ENCODE results near the gene GCK. TPM values are rescaled to one million over a fixed set of nuclear protein-coding genes. Genes with fewer than 3 reads are reported as not detected.
"Not testable (repeated sequence)": the region's sequence is repeated elsewhere in the genome, so short reads cannot be mapped to it uniquely, and the experiment has no call there.

The GCK gene
- total RNA-seq, 1 experiment from 2014 or later: 2.8 TPM

- H3K4me3 ChIP-seq (ENCODE audit: insufficient read depth, low read depth, low read length); H3K27me3 ChIP-seq (ENCODE audit: control insufficient read depth, insufficient read depth, low read length); DNase-seq; H3K36me3 ChIP-seq (replicated peaks; ENCODE audit: control insufficient read depth, insufficient read depth, low read length): not testable (repeated sequence)
These were observed 10.9 kb upstream of the GCK start for GRCh38 chr7:44200163-44200562.

- H3K27me3 ChIP-seq (ENCODE audit: control insufficient read depth, insufficient read depth, low read length): peaks cover 1% of the 10 kb centered on the region; the same call in 1 of the 2 replicates
- H3K36me3 ChIP-seq (replicated peaks; ENCODE audit: control insufficient read depth, insufficient read depth, low read length): no peaks in the 10 kb centered on the region
- DNase-seq: no peak
- H3K4me3 ChIP-seq (ENCODE audit: insufficient read depth, low read depth, low read length): no peak overlapping the region
These were observed 8.2 kb upstream of the GCK start for GRCh38 chr7:44197474-44197873.

- DNase-seq: peak; percentile 75
- H3K27me3 ChIP-seq (ENCODE audit: control insufficient read depth, insufficient read depth, low read length): peaks cover 1% of the 10 kb centered on the region; the same call in 1 of the 2 replicates
These were observed 7.2 kb upstream of the GCK start for GRCh38 chr7:44196450-44196872.

GRCh38 chr7:44195889-44196288 lies 6.7 kb upstream of the GCK start:
- Histone ChIP-seq H3K36me3 (replicated peaks; ENCODE audit: control insufficient read depth, insufficient read depth, low read length) (no peaks in the 10 kb centered on the region), H3K27me3 (ENCODE audit: control insufficient read depth, insufficient read depth, low read length) (peaks cover 1% of the 10 kb centered on the region; the same call in 1 of the 2 replicates), H3K4me3 (ENCODE audit: insufficient read depth, low read depth, low read length) (no peak overlapping the region)
- DNase-seq: no peak

More at GRCh38 chr7:44196450-44196872, 7.2 kb upstream of the GCK start:
- H3K4me3 ChIP-seq (ENCODE audit: insufficient read depth, low read depth, low read length): no peak overlapping the region
- H3K36me3 ChIP-seq (replicated peaks; ENCODE audit: control insufficient read depth, insufficient read depth, low read length): no peaks in the 10 kb centered on the region

GRCh38 chr7:44194562-44195145 lies 5.4 kb upstream of the GCK start:
- Histone ChIP-seq H3K27me3 (ENCODE audit: control insufficient read depth, insufficient read depth, low read length) (peaks cover 1% of the 10 kb centered on the region; the same call in 1 of the 2 replicates), H3K36me3 (replicated peaks; ENCODE audit: control insufficient read depth, insufficient read depth, low read length) (no peaks in the 10 kb centered on the region), H3K4me3 (ENCODE audit: insufficient read depth, low read depth, low read length) (no peak overlapping the region)
- no peak for DNase-seq

- Histone ChIP-seq H3K4me3 (ENCODE audit: insufficient read depth, low read depth, low read length) (no peak overlapping the region), H3K36me3 (replicated peaks; ENCODE audit: control insufficient read depth, insufficient read depth, low read length) (no peaks in the 10 kb centered on the region), H3K27me3 (ENCODE audit: control insufficient read depth, insufficient read depth, low read length) (peaks cover 1% of the 10 kb centered on the region; the same call in 1 of the 2 replicates)
- DNase-seq: no peak
These were observed 4.8 kb upstream of the GCK start for GRCh38 chr7:44194069-44194468.

GRCh38 chr7:44193011-44193802 lies 4.0 kb upstream of the GCK start:
- H3K36me3 ChIP-seq (replicated peaks; ENCODE audit: control insufficient read depth, insufficient read depth, low read length): no peaks in the 10 kb centered on the region

GRCh38 chr7:44191171-44191570 lies 1.9 kb upstream of the GCK start:
- no peak overlapping the region for H3K4me3 ChIP-seq (ENCODE audit: insufficient read depth, low read depth, low read length)
- no peak for DNase-seq
- H3K36me3 ChIP-seq (replicated peaks; ENCODE audit: control insufficient read depth, insufficient read depth, low read length): no peaks in the 10 kb centered on the region
- H3K27me3 ChIP-seq (ENCODE audit: control insufficient read depth, insufficient read depth, low read length): no peaks in the 10 kb centered on the region

More at GRCh38 chr7:44193011-44193802, 4.0 kb upstream of the GCK start:
- peak; percentile 50 for DNase-seq
- peaks cover 1% of the 10 kb centered on the region; the same call in 1 of the 2 replicates for H3K27me3 ChIP-seq (ENCODE audit: control insufficient read depth, insufficient read depth, low read length)
- no peak overlapping the region for H3K4me3 ChIP-seq (ENCODE audit: insufficient read depth, low read depth, low read length)

- DNase-seq: no peak
- Histone ChIP-seq H3K27me3 (ENCODE audit: control insufficient read depth, insufficient read depth, low read length) (no peaks in the 10 kb centered on the region), H3K4me3 (ENCODE audit: insufficient read depth, low read depth, low read length) (no peak overlapping the region), H3K36me3 (replicated peaks; ENCODE audit: control insufficient read depth, insufficient read depth, low read length) (no peaks in the 10 kb centered on the region)
These were observed 994 bp upstream of the GCK start for GRCh38 chr7:44189993-44190872.

GRCh38 chr7:44188480-44189225 lies 586 bp downstream of the GCK start:
- DNase-seq: no peak
- Histone ChIP-seq H3K36me3 (replicated peaks; ENCODE audit: control insufficient read depth, insufficient read depth, low read length) (no peaks in the 10 kb centered on the region), H3K4me3 (ENCODE audit: insufficient read depth, low read depth, low read length) (no peak overlapping the region), H3K27me3 (ENCODE audit: control insufficient read depth, insufficient read depth, low read length) (no peaks in the 10 kb centered on the region)

GRCh38 chr7:44187636-44188416 lies 1.4 kb downstream of the GCK start:
- Histone ChIP-seq H3K4me3 (ENCODE audit: insufficient read depth, low read depth, low read length) (no peak overlapping the region), H3K27me3 (ENCODE audit: control insufficient read depth, insufficient read depth, low read length) (no peaks in the 10 kb centered on the region), H3K36me3 (replicated peaks; ENCODE audit: control insufficient read depth, insufficient read depth, low read length) (no peaks in the 10 kb centered on the region)
- DNase-seq: no peak

- no peaks in the 10 kb centered on the region for H3K27me3 ChIP-seq (ENCODE audit: control insufficient read depth, insufficient read depth, low read length)
- H3K4me3 ChIP-seq (ENCODE audit: insufficient read depth, low read depth, low read length): no peak overlapping the region
- no peaks in the 10 kb centered on the region for H3K36me3 ChIP-seq (replicated peaks; ENCODE audit: control insufficient read depth, insufficient read depth, low read length)
- no peak for DNase-seq
These were observed 2.5 kb downstream of the GCK start for GRCh38 chr7:44186736-44187135.

- DNase-seq: no peak
- H3K27me3 ChIP-seq (ENCODE audit: control insufficient read depth, insufficient read depth, low read length): no peaks in the 10 kb centered on the region
- H3K36me3 ChIP-seq (replicated peaks; ENCODE audit: control insufficient read depth, insufficient read depth, low read length): no peaks in the 10 kb centered on the region
- H3K4me3 ChIP-seq (ENCODE audit: insufficient read depth, low read depth, low read length): no peak overlapping the region
These were observed 3.5 kb downstream of the GCK start for GRCh38 chr7:44185729-44186128.

All from H7 (cell line).